NCI-H82 treated with DMSO at 0.1 percent for 48 hours (cell line): ENCODE data around the gene KRTAP5-4.

Experiments used
- DNase-seq: peaks from one replicate; lab custom pipeline; 2025; ENCODE audit not compliant: unreplicated experiment; lab: John Stamatoyannopoulos, UW

The KRTAP5-4 gene

DNA sequence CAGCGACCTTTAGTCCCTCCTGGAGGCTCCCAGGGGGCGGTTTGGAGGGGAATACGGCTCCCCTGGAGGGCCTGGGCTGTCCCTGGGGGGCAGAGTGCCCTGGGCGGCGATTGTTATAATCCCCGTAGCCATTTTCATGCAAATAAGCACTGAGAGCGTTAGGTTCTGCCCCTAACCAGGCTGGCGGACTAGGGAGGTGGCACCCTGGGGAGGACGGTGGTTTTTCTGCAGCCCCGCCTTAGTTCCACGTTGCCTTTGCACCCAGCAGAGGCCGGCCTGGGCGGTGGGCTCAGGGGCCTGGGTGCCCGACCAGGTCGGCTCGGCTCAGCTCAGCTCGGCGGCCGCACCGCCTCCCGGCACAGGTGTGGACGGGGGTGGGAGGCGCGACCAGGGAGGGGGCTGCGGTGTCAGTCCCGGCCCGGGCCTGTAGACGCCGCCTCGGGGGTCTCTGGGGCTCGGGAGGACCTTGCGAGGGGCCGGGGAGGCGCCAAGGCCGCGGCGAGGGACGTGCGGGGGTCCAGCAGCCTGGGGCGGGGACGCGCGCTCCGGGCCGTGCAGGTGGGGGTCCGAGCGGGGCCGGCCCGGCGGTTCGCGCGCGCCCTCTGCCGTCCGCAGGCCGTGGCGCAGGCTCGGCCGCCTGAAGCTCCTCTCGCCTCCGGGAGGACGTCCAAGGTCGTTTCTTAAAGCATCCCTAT, 47.6 kb downstream of the KRTAP5-4 start:
- no peak for DNase-seq

GRCh38 chr11:1573903-1574237, 48.1 kb downstream of the KRTAP5-4 start:
- DNase-seq = no peak

GRCh38 chr11:1573077-1573902, 48.6 kb downstream of the KRTAP5-4 start:
- DNase-seq = no peak

- peak; percentile 22 for DNase-seq
These were observed 49.5 kb downstream of the KRTAP5-4 start, which contains the start of gene DUSP8 for GRCh38 chr11:1572197-1573076. Gene DUSP8, minus strand, starts transcription at chr11:1572271. Its CDS starts 6,445 bp downstream, at chr11:1565826.

DNA sequence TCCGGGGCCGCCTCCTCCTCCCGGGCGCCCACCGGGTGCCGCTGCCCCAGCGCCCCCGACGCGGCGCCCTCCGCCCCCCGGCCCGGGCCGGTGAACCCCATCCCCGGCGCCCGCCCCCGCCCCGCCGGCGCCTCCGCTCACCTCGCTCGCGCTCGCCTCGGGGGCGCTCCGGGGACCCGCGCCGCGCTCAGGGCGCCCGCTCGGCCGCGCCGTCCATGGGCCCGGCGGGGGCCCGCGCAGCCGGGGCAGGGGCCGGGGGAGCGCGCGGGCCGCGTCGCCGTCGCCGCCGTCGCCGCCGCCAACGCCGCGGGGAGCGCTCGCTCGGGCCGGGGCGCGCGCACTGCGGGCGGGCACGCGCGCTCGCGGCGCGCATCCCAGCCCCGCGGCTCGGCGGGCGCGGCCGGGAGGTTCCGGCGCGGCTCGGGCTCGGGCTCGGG, 50.2 kb downstream of the KRTAP5-4 start:
- no peak for DNase-seq
